ENCODE measurements around the gene ERGIC2. TPM values are rescaled to one million over a fixed set of nuclear protein-coding genes. Genes with fewer than 3 reads are reported as not detected.

The ERGIC2 gene
- total and polyA plus RNA-seq, 7 experiments from 2014 or later = 36.0 to 85.7 (median 78.6) TPM

- no peak overlapping the region for H3K4me3 Mint-ChIP-seq
- Histone ChIP-seq H3K36me3 (ENCODE audit: control insufficient read depth in 2 of 3, insufficient read depth in 3 of 3, low read length in 3 of 3) (no peaks in the 10 kb centered on the region), H3K4me1 (ENCODE audit: control insufficient read depth in 2 of 2, insufficient read depth in 2 of 2, low read length in 2 of 2) (no peaks in the 10 kb centered on the region), H3K9me3 (ENCODE audit: control insufficient read depth in 2 of 3, low read length in 3 of 3) (no peaks in the 10 kb centered on the region), H3K4me3 (ENCODE audit: low read length) (no peak overlapping the region), H3K27ac (ENCODE audit: low read depth, low read length) (no peak overlapping the region), H3K27me3 (ENCODE audit: control insufficient read depth in 2 of 2, insufficient read depth in 2 of 2, low read length in 2 of 2) (no peaks in the 10 kb centered on the region)
- DNase-seq = no peak
- ChIA-PET CTCF (interaction anchor here (1.1 to 4.2 kb wide), 4 partner anchors 8 to 243 kb away, joined by 4 to 42 read pairs (median 26); no protein-coding TSS in a partner anchor), POLR2A (no interaction called here)
- H3K27ac Mint-ChIP-seq = no peak overlapping the region
- no peaks in the 10 kb centered on the region for H3K9me3 Mint-ChIP-seq
- H3K4me1 Mint-ChIP-seq = peaks cover 2 to 10% (median 8%) of the 10 kb centered on the region in 7 donors
- H3K36me3 Mint-ChIP-seq = peaks cover 0 to 12% (median under 1%) of the 10 kb centered on the region in 5 donors
- no peak for ATAC-seq
- intact Hi-C loops (cut with micrococcal nuclease) = loop anchor here (1.0 to 10.0 kb wide), 4 partner anchors 162 to 243 kb away; partner anchors contain the start of gene FAR2 (in 1 of the 2)
- H3K27me3 Mint-ChIP-seq = no peaks in the 10 kb centered on the region
Measured at GRCh38 chr12:29316752-29317151, 64.2 kb downstream of the ERGIC2 start.

DNA sequence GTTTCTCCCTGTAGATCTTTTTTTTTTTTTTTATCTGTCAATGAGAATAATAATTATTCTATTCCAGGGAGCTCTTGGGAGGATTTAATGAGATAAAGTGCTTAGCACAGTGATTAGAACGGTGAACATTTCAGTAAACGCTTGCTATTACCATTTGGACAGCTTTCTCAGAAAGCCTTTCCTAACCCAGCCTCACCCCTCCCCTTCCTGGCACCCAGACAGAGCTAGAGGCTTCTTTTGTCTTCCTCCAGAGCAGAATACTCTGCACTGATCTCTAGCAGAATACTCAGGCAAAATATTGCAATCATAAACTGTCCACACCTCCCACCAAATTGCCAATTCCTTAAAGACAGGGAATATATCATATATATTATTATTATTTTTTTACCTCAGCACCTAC, 66.6 kb downstream of the ERGIC2 start:
- Mint-ChIP-seq H3K9me3 (no peaks in the 10 kb centered on the region), H3K4me3 (no peak overlapping the region), H3K27ac (no peak overlapping the region), H3K4me1 (peaks cover 2 to 10% (median 8%) of the 10 kb centered on the region in 7 donors), H3K36me3 (peaks cover 0 to 8% (median 0%) of the 10 kb centered on the region in 5 donors), H3K27me3 (no peaks in the 10 kb centered on the region)
- no peaks in the 10 kb centered on the region for H3K4me1 ChIP-seq (ENCODE audit: control insufficient read depth in 2 of 2, insufficient read depth in 2 of 2, low read length in 2 of 2)
- DNase-seq = no peak
- no peaks in the 10 kb centered on the region for H3K9me3 ChIP-seq (ENCODE audit: control insufficient read depth in 2 of 3, low read length in 3 of 3)
- POLR2A ChIA-PET = no interaction called here
- H3K4me3 ChIP-seq (ENCODE audit: low read length) = no peak overlapping the region
- CTCF ChIA-PET = no interaction called here
- intact Hi-C loops (cut with micrococcal nuclease) = loop anchor here in 1 of 2 donors (10.0 kb wide), 1 partner anchor 160 kb away; no protein-coding TSS in a partner anchor
- no peaks in the 10 kb centered on the region for H3K36me3 ChIP-seq (ENCODE audit: control insufficient read depth in 2 of 3, insufficient read depth in 3 of 3, low read length in 3 of 3)
- no peak for ATAC-seq
- no peak overlapping the region for H3K27ac ChIP-seq (ENCODE audit: low read depth, low read length)
- no peaks in the 10 kb centered on the region for H3K27me3 ChIP-seq (ENCODE audit: control insufficient read depth in 2 of 2, insufficient read depth in 2 of 2, low read length in 2 of 2)

- Histone ChIP-seq H3K4me3 (ENCODE audit: low read length) (no peak overlapping the region), H3K4me1 (ENCODE audit: control insufficient read depth in 2 of 2, insufficient read depth in 2 of 2, low read length in 2 of 2) (no peaks in the 10 kb centered on the region), H3K36me3 (ENCODE audit: control insufficient read depth in 2 of 3, insufficient read depth in 3 of 3, low read length in 3 of 3) (no peaks in the 10 kb centered on the region), H3K27ac (ENCODE audit: low read depth, low read length) (no peak overlapping the region), H3K27me3 (ENCODE audit: control insufficient read depth in 2 of 2, insufficient read depth in 2 of 2, low read length in 2 of 2) (no peaks in the 10 kb centered on the region), H3K9me3 (ENCODE audit: control insufficient read depth in 2 of 3, low read length in 3 of 3) (no peaks in the 10 kb centered on the region)
- Mint-ChIP-seq H3K4me3 (no peak overlapping the region), H3K4me1 (no peaks in the 10 kb centered on the region), H3K27ac (no peak overlapping the region), H3K27me3 (no peaks in the 10 kb centered on the region), H3K9me3 (no peaks in the 10 kb centered on the region), H3K36me3 (peaks cover 0 to 12% (median 0%) of the 10 kb centered on the region in 5 donors)
- ATAC-seq (no peak), DNase-seq (no peak)
- POLR2A ChIA-PET = no interaction called here
- CTCF ChIA-PET = interaction anchor here (1.1 kb wide), 1 partner anchor 19 kb away, joined by 3 read pairs; no protein-coding TSS in a partner anchor
- intact Hi-C loops (cut with micrococcal nuclease) = loop anchor here in 1 of 2 donors (10.0 kb wide), 1 partner anchor 156 kb away; no protein-coding TSS in a partner anchor
Measured at GRCh38 chr12:29310899-29311298, 70.1 kb downstream of the ERGIC2 start.

DNA sequence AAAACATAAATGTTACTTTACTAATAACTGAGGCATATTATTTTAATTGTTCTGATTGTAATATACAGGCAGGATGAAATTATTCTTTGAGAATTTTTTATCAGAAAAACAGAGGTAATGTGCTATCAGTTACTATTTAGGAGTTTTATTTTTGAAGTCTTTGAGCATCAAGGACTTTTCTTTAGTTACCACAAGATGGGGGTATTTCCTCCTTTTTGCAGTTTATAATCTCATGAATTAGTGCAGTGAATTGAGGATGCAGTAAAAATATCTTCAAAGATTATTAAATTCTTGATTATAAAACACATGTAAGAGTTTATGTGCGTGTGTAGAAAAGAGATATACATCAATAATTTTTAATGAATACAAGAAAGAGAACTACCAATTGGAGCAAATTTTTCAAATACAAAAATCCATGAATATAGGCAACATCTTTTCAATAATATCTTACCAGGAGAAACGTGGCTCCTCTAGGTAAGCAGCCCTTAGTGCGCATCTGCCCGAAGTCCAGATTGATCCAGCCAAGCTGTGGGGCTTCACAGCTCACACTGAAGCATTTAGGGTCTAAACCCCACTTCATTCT, 71.6 kb downstream of the ERGIC2 start:
- CTCF ChIA-PET = interaction anchor here (0.7 to 2.0 kb wide), 3 partner anchors 8 to 1518 kb away, joined by 3 to 12 read pairs (median 3); no protein-coding TSS in a partner anchor
- Mint-ChIP-seq H3K4me3 (no peak overlapping the region), H3K27me3 (no peaks in the 10 kb centered on the region), H3K36me3 (peaks cover 0 to 4% (median 0%) of the 10 kb centered on the region in 5 donors), H3K4me1 (no peaks in the 10 kb centered on the region), H3K27ac (no peak overlapping the region), H3K9me3 (no peaks in the 10 kb centered on the region)
- H3K27me3 ChIP-seq (ENCODE audit: control insufficient read depth in 2 of 2, insufficient read depth in 2 of 2, low read length in 2 of 2) = no peaks in the 10 kb centered on the region
- H3K27ac ChIP-seq (ENCODE audit: low read depth, low read length) = no peak overlapping the region
- H3K36me3 ChIP-seq (ENCODE audit: control insufficient read depth in 2 of 3, insufficient read depth in 3 of 3, low read length in 3 of 3) = no peaks in the 10 kb centered on the region
- no peaks in the 10 kb centered on the region for H3K4me1 ChIP-seq (ENCODE audit: control insufficient read depth in 2 of 2, insufficient read depth in 2 of 2, low read length in 2 of 2)
- no peak overlapping the region for H3K4me3 ChIP-seq (ENCODE audit: low read length)
- ATAC-seq = no peak
- no peaks in the 10 kb centered on the region for H3K9me3 ChIP-seq (ENCODE audit: control insufficient read depth in 2 of 3, low read length in 3 of 3)
- POLR2A ChIA-PET = no interaction called here
- DNase-seq = peak in 1 of 9 donors; percentile 6
- intact Hi-C loops (cut with micrococcal nuclease) = loop anchor here (1.0 to 2.0 kb wide), 3 partner anchors 119 to 208 kb away; no protein-coding TSS in a partner anchor

DNA sequence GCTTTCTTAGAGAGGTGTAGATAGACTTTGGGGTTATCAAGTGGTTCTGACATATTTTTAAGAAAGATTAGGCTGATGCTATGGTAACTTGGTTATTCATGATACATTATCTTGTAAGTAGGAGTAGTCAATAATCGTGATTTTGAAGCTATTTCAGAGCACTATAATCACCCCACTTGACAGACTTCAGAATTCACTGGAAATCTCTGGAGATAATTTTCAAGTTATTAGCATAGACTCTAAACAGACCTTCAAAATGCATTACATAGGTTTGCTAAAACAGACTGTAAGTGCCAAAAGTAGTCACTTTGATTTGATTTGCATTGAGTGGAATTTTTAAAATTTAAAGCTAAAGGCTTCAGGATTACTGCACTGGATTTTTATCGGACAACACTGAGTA, 74.3 kb downstream of the ERGIC2 start:
- H3K36me3 Mint-ChIP-seq = peaks cover 0 to 8% (median 0%) of the 10 kb centered on the region in 5 donors
- ChIA-PET POLR2A (interaction anchor here (0.8 kb wide), 1 partner anchor 9 kb away, joined by 3 read pairs; no protein-coding TSS in a partner anchor), CTCF (interaction anchor here (1.0 to 1.8 kb wide), 3 partner anchors 9 to 215 kb away, joined by 3 to 4 read pairs (median 3); no protein-coding TSS in a partner anchor)
- Histone ChIP-seq H3K36me3 (ENCODE audit: control insufficient read depth in 2 of 3, insufficient read depth in 3 of 3, low read length in 3 of 3) (no peaks in the 10 kb centered on the region), H3K27ac (ENCODE audit: low read depth, low read length) (no peak overlapping the region), H3K4me1 (ENCODE audit: control insufficient read depth in 2 of 2, insufficient read depth in 2 of 2, low read length in 2 of 2) (no peaks in the 10 kb centered on the region), H3K9me3 (ENCODE audit: control insufficient read depth in 2 of 3, low read length in 3 of 3) (no peaks in the 10 kb centered on the region), H3K4me3 (ENCODE audit: low read length) (no peak overlapping the region), H3K27me3 (ENCODE audit: control insufficient read depth in 2 of 2, insufficient read depth in 2 of 2, low read length in 2 of 2) (no peaks in the 10 kb centered on the region)
- no peak overlapping the region for H3K27ac Mint-ChIP-seq
- H3K4me1 Mint-ChIP-seq = no peaks in the 10 kb centered on the region
- intact Hi-C loops (cut with micrococcal nuclease) = no loop called here
- H3K4me3 Mint-ChIP-seq = no peak overlapping the region
- DNase-seq = no peak
- H3K27me3 Mint-ChIP-seq = no peaks in the 10 kb centered on the region
- ATAC-seq = no peak
- H3K9me3 Mint-ChIP-seq = no peaks in the 10 kb centered on the region

GRCh38 chr12:29306266-29306665, 74.7 kb downstream of the ERGIC2 start:
- DNase-seq (no peak), ATAC-seq (no peak)
- Histone ChIP-seq H3K36me3 (ENCODE audit: control insufficient read depth in 2 of 3, insufficient read depth in 3 of 3, low read length in 3 of 3) (no peaks in the 10 kb centered on the region), H3K27ac (ENCODE audit: low read depth, low read length) (no peak overlapping the region), H3K27me3 (ENCODE audit: control insufficient read depth in 2 of 2, insufficient read depth in 2 of 2, low read length in 2 of 2) (no peaks in the 10 kb centered on the region), H3K9me3 (ENCODE audit: control insufficient read depth in 2 of 3, low read length in 3 of 3) (no peaks in the 10 kb centered on the region), H3K4me3 (ENCODE audit: low read length) (no peak overlapping the region), H3K4me1 (ENCODE audit: control insufficient read depth in 2 of 2, insufficient read depth in 2 of 2, low read length in 2 of 2) (no peaks in the 10 kb centered on the region)
- no peaks in the 10 kb centered on the region for H3K27me3 Mint-ChIP-seq
- no peaks in the 10 kb centered on the region for H3K4me1 Mint-ChIP-seq
- peaks cover 0 to 8% (median 0%) of the 10 kb centered on the region in 5 donors for H3K36me3 Mint-ChIP-seq
- POLR2A ChIA-PET = interaction anchor here (0.8 kb wide), 1 partner anchor 10 kb away, joined by 3 read pairs; no protein-coding TSS in a partner anchor
- CTCF ChIA-PET = interaction anchor here (1.0 to 1.4 kb wide), 2 partner anchors 11 to 216 kb away, joined by 3 read pairs; no protein-coding TSS in a partner anchor
- H3K9me3 Mint-ChIP-seq = no peaks in the 10 kb centered on the region
- no peak overlapping the region for H3K27ac Mint-ChIP-seq
- no peak overlapping the region for H3K4me3 Mint-ChIP-seq
- intact Hi-C loops (cut with micrococcal nuclease) = no loop called here

Measured in naive thymus-derived CD4-positive, alpha-beta T cell (primary cell).